ENCODE data around the gene PRPF6. TPM values are rescaled to one million over a fixed set of nuclear protein-coding genes. Genes with fewer than 3 reads are reported as not detected.
A peak's percentile ranks its signal among the peaks of the same experiment; 100 is the strongest.

Gene PRPF6
- total and polyA plus RNA-seq, 2 of the 13 experiments (the other 11 are each of a cell fraction or from before 2014, with no cell fraction given), result 63.7 to 101 TPM

DNA sequence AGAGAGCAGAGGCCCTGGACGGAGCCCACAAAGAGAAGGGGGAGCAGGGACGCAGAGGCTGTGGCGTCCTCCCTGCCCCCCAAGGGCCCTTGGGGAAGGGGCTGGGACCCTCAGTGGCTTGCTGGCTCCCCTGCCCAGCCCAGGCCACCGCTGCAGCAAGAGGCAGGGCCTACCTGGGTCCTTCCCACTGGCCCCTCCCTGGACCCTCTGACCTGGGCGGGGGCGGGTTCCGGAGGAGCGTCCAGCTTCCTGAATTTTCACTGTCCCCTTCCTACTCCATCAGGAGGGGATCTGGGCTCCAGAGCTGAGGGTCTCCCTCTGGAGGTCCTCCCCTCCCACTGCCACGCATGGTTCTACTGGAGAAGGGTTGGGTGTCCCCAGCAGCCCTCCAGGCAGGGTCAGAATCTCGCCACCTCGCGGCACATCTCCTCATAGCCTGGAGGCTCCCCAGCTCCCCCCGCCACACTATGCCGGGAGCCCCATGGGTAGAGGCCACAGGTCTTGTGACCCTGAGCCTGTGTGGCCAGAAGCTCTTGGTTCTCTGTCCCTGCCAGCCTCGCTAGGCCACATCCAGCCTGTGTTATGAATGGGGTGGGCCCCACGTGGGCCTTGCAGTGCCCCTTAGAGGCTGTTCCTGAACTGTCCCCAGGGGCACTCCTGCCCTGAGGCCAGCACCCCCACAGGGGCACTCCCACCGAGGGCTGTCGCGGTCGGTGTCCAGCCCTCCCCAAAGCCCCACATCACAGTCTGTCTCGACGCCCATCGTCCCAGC is 69.5 kb downstream of the PRPF6 start (continued):
- TF ChIP-seq ZFAT (CRISPR knock-in tag; conservative IDR thresholded peaks at IDR 0.05) (0 out of 2 replicates have a peak, but pooled peaks have one; percentile 62), ZNF292 (CRISPR knock-in tag; IDR thresholded peaks at IDR 0.05; ENCODE audit: borderline replicate concordance, low read depth) (peak; percentile 15; the same call in 1 of the 2 replicates), RBFOX2 (IDR thresholded peaks at IDR 0.05; ENCODE audit: low read depth, low read length) (peak; percentile 68), ZNF44 (CRISPR knock-in tag; IDR thresholded peaks at IDR 0.05) (no peak), ESRRA (CRISPR knock-in tag; IDR thresholded peaks at IDR 0.05; ENCODE audit: low read depth) (peak; percentile 13), NFYB (CRISPR knock-in tag; IDR thresholded peaks at IDR 0.05) (no peak), ZSCAN29 (CRISPR knock-in tag; conservative IDR thresholded peaks at IDR 0.05) (peak; percentile 55; the same call in 1 of the 2 replicates), ZBTB2 (CRISPR knock-in tag; IDR thresholded peaks at IDR 0.05; ENCODE audit: low read depth) (no peak), ZNF737 (CRISPR knock-in tag; IDR thresholded peaks at IDR 0.05; ENCODE audit: borderline replicate concordance) (no peak), KMT2B (CRISPR knock-in tag; IDR thresholded peaks at IDR 0.05) (peak; percentile 54; the same call in 1 of the 2 replicates), MIER2 (CRISPR knock-in tag; IDR thresholded peaks at IDR 0.05) (peak; percentile 49; the same call in 1 of the 2 replicates), NPAS2 (CRISPR knock-in tag; IDR thresholded peaks at IDR 0.05; ENCODE audit: borderline replicate concordance) (no peak), ARID4A (CRISPR knock-in tag; IDR thresholded peaks at IDR 0.05; ENCODE audit: borderline replicate concordance) (peak; percentile 61), ZNF12 (CRISPR knock-in tag; IDR thresholded peaks at IDR 0.05) (no peak), NRL (CRISPR knock-in tag; IDR thresholded peaks at IDR 0.05; ENCODE audit: borderline replicate concordance) (peak; percentile 33; the same call in 1 of the 2 replicates), ZNF724P (CRISPR knock-in tag; IDR thresholded peaks at IDR 0.05; ENCODE audit: borderline replicate concordance) (no peak; the same call in none of the 2 replicates)
- TF ChIP-seq, protein P1, sequence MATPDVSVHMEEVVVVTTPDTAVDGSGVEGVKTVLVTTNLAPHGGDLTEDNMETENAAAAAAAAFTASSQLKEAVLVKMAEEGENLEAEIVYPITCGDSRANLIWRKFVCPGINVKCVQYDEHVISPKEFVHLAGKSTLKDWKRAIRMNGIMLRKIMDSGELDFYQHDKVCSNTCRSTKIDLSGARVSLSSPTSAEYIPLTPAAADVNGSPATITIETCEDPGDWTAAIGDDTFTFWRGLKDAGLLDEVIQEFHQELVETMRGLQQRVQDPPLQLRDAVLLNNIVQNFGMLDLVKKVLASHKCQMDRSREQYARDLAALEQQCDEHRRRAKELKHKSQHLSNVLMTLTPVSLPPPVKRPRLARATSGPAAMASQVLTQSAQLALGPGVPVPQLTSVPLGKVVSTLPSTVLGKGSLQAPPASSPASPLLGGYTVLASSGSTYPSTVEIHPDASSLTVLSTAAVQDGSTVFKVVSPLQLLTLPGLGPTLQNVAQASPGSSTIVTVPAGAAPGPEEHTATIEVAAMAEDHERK (CRISPR knock-in tag; IDR thresholded peaks at IDR 0.05; ENCODE audit: low read depth), result no peak
- TF ChIP-seq, protein P2, sequence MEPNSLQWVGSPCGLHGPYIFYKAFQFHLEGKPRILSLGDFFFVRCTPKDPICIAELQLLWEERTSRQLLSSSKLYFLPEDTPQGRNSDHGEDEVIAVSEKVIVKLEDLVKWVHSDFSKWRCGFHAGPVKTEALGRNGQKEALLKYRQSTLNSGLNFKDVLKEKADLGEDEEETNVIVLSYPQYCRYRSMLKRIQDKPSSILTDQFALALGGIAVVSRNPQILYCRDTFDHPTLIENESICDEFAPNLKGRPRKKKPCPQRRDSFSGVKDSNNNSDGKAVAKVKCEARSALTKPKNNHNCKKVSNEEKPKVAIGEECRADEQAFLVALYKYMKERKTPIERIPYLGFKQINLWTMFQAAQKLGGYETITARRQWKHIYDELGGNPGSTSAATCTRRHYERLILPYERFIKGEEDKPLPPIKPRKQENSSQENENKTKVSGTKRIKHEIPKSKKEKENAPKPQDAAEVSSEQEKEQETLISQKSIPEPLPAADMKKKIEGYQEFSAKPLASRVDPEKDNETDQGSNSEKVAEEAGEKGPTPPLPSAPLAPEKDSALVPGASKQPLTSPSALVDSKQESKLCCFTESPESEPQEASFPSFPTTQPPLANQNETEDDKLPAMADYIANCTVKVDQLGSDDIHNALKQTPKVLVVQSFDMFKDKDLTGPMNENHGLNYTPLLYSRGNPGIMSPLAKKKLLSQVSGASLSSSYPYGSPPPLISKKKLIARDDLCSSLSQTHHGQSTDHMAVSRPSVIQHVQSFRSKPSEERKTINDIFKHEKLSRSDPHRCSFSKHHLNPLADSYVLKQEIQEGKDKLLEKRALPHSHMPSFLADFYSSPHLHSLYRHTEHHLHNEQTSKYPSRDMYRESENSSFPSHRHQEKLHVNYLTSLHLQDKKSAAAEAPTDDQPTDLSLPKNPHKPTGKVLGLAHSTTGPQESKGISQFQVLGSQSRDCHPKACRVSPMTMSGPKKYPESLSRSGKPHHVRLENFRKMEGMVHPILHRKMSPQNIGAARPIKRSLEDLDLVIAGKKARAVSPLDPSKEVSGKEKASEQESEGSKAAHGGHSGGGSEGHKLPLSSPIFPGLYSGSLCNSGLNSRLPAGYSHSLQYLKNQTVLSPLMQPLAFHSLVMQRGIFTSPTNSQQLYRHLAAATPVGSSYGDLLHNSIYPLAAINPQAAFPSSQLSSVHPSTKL (CRISPR knock-in tag; IDR thresholded peaks at IDR 0.05), result peak; percentile 47; the same call in 1 of the 2 replicates

All from HepG2 (cell line).